Keratinocyte (primary cell): Measurements from ENCODE around the gene COQ10B. TPM values are rescaled to one million over a fixed set of nuclear protein-coding genes. Genes with fewer than 3 reads are reported as not detected.

Experiments
- DNase-seq: peaks from one replicate; pipeline ENCODE4 v3.0.0-alpha.2; 2011; ENCODE audit warnings: low read depth, missing footprints, low spot score
- FAIRE-seq: peaks from 2 replicates; lab custom pipeline; 2011; peaks lifted over from hg19 to GRCh38; lab: Jason Lieb, UNC
- H2AFZ ChIP-seq: 2 replicates; pipeline ENCODE4 v1.6.0; 2012; ENCODE audit warnings: low read length, control low read depth, inconsistent platforms; ENCODE audit not compliant: control insufficient read depth
- H3K27ac ChIP-seq: 2 replicates; pipeline ENCODE4 v1.5.1; 2011; ENCODE audit warnings: low read length; ENCODE audit not compliant: control insufficient read depth, insufficient read depth
- H3K27me3 ChIP-seq: 3 replicates; pipeline ENCODE4 v1.6.0; 2011; ENCODE audit warnings: low read length; ENCODE audit not compliant: control insufficient read depth, insufficient read depth; ENCODE audit errors: extremely low read depth
- H3K36me3 ChIP-seq, 2 experiments: 2 replicates in 1 of 2; 3 replicates in 1 of 2; pipeline ENCODE4 v1.5.1; 2011; ENCODE audit warnings: low read length in 2 of 2, mild to moderate bottlenecking in 1 of 2; ENCODE audit not compliant: control insufficient read depth in 2 of 2, insufficient read depth in 2 of 2; ENCODE audit errors: extremely low read depth in 1 of 2
- H3K4me1 ChIP-seq: 3 replicates; pipeline ENCODE4 v1.5.1; 2011; ENCODE audit warnings: low read length; ENCODE audit not compliant: control insufficient read depth, insufficient read depth; ENCODE audit errors: extremely low read depth
- H3K4me2 ChIP-seq: 3 replicates; pipeline ENCODE4 v1.6.0; 2011; ENCODE audit warnings: low read depth, low read length; ENCODE audit not compliant: control insufficient read depth, insufficient read depth; ENCODE audit errors: extremely low read depth
- H3K4me3 ChIP-seq, 3 experiments: fragments of 200-600 bp in 1 of 3; sonication (generic) in 1 of 3; 2 replicates in 2 of 3; 3 replicates in 1 of 3; pipeline ENCODE4 v1.5.1; 2011 to 2016; ENCODE audit warnings: low read length in 3 of 3, mild to moderate bottlenecking in 3 of 3, control low read depth in 2 of 3, inconsistent platforms in 1 of 3, low read depth in 1 of 3, mixed read lengths in 1 of 3, mixed run types in 1 of 3, moderate library complexity in 1 of 3; ENCODE audit not compliant: control insufficient read depth in 2 of 3, insufficient read depth in 2 of 3; ENCODE audit errors: extremely low read depth in 1 of 3
- H3K79me2 ChIP-seq: 2 replicates; pipeline ENCODE4 v1.6.0; 2012; ENCODE audit warnings: low read length; ENCODE audit not compliant: control insufficient read depth, insufficient read depth
- H3K9ac ChIP-seq: 3 replicates; pipeline ENCODE4 v1.6.0; 2011; ENCODE audit warnings: low read length; ENCODE audit not compliant: control insufficient read depth, insufficient read depth; ENCODE audit errors: extremely low read depth
- H3K9me1 ChIP-seq: 3 replicates; pipeline ENCODE4 v1.6.0; 2011; ENCODE audit warnings: low read length; ENCODE audit not compliant: control insufficient read depth, insufficient read depth; ENCODE audit errors: extremely low read depth
- H3K9me3 ChIP-seq: 2 replicates; pipeline ENCODE4 v1.5.1; 2012; ENCODE audit warnings: low read depth, low read length; ENCODE audit not compliant: control insufficient read depth
- H4K20me1 ChIP-seq: 3 replicates; pipeline ENCODE4 v1.6.0; 2011; ENCODE audit warnings: low read length; ENCODE audit not compliant: control insufficient read depth, insufficient read depth; ENCODE audit errors: extremely low read depth
- CTCF ChIP-seq, 3 experiments: IDR thresholded peaks in 1 of 3; conservative IDR thresholded peaks in 1 of 3; optimal IDR thresholded peaks in 1 of 3; 2 replicates in 2 of 3; 3 replicates in 1 of 3; pipeline versions ENCODE3 to v1.5.1; 2011; ENCODE audit warnings: low read length in 3 of 3, mild to moderate bottlenecking in 3 of 3, moderate library complexity in 2 of 3, control low read depth in 1 of 3, inconsistent platforms in 1 of 3; ENCODE audit not compliant: insufficient read depth in 2 of 3; ENCODE audit errors: extremely low read depth in 1 of 3
- EZH2 ChIP-seq: IDR thresholded peaks from one replicate; pipeline ENCODE4 v1.6.1; 2012; ENCODE audit warnings: inconsistent platforms, mild to moderate bottlenecking, low read length, moderate library complexity
- dilution Hi-C: fragments of 300-500 bp; cut with MboI; formaldehyde crosslinking; loops from one replicate; pipeline ENCODE4 v1.7.0; 2020; ENCODE audit warnings: low sequenced_read_pairs; ENCODE audit not compliant: extremely low pct_ligation_motif_present
- polyA plus RNA-seq, 5 experiments: library from polyadenylated mRNA; depleted of rRNA in 3 of 5; stranded (reverse) in 3 of 5; stranded (forward) in 1 of 5; unstranded in 1 of 5; fragments of >200 nt; gene quantifications; 1 replicate in 1 of 5; 2 replicates in 3 of 5; 3 replicates in 1 of 5; pipeline versions ENCODE4 v1.2.1 to v1.2.3, GENCODE V29; 2011 to 2012; ENCODE audit warnings: missing spikeins in 2 of 5, low read depth in 1 of 5, low replicate concordance in 1 of 5

COQ10B gene
- polyA plus RNA-seq, 1 donor (not counting 4 experiments of a cell fraction or from before 2014, with no cell fraction given), result 8.8 TPM

DNA sequence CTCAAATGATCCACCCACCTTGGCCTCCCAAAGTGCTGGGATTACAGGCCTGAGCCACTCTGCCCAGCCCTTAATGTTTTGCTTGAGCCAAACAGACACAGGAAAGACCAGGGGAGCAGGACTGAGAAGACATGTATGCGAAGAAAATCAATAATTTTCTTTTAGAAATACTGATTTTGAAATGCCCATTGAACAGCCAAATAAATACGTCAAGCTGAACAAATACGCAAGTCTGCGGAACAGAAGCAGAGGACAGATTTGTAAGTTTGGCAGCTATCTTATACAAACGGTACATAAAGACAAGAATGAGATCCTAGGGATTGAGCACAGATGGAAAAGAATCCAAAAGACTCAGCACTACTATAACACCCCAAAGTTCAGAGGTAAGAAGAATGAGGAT is 39.3 kb upstream of the COQ10B start:
- FAIRE-seq (no peak), DNase-seq (no peak)
- TF ChIP-seq EZH2 (no peak), CTCF (optimal IDR thresholded peaks at IDR 0.05 in 1 of 3, IDR thresholded peaks at IDR 0.05 in 1 of 3, conservative IDR thresholded peaks at IDR 0.05 in 1 of 3; ENCODE audit: extremely low read depth in 1 of 3, insufficient read depth in 2 of 3, low read length in 3 of 3) (no peak)
- Histone ChIP-seq H3K4me1 (no peaks in the 10 kb centered on the region), H3K27me3 (no peaks in the 10 kb centered on the region), H2AFZ (no peak overlapping the region), H3K36me3 (peaks cover 20 to 21% of the 10 kb centered on the region in 2 experiments), H3K4me2 (no peak overlapping the region), H3K4me3 (no peak overlapping the region), H3K9me1 (no peaks in the 10 kb centered on the region), H3K9me3 (no peaks in the 10 kb centered on the region), H3K9ac (no peak overlapping the region), H4K20me1 (no peaks in the 10 kb centered on the region), H3K27ac (no peak overlapping the region), H3K79me2 (peaks cover 17% of the 10 kb centered on the region)
- dilution Hi-C loops, result no loop called here

DNA sequence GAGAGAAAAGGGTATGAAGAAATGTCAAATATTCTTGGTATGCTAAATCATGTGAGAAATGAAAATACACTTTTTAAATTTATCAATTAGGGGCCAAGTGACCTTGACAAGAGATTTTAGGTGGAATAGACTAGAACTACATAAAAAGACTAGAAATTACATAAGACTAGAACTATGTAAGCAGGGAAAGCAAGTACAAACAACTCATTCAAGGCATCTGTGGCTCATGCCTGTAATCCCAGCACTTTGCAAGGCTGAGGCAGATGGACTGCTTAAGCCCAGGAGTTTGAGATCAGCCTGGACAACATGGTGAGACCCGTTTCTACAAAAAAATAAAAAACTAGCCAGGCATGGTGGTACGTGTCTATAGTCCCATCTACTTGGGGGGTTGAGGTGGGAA is 38.8 kb upstream of the COQ10B start:
- FAIRE-seq (no peak), DNase-seq (no peak)
- Histone ChIP-seq H3K4me1 (no peaks in the 10 kb centered on the region), H3K27ac (no peak overlapping the region), H3K79me2 (peaks cover 17% of the 10 kb centered on the region), H3K9me3 (no peaks in the 10 kb centered on the region), H3K4me2 (no peak overlapping the region), H3K36me3 (peaks cover 18 to 23% of the 10 kb centered on the region in 2 experiments), H2AFZ (no peak overlapping the region), H3K9me1 (no peaks in the 10 kb centered on the region), H3K9ac (no peak overlapping the region), H4K20me1 (no peaks in the 10 kb centered on the region), H3K27me3 (no peaks in the 10 kb centered on the region), H3K4me3 (no peak overlapping the region)
- dilution Hi-C loops, result no loop called here
- TF ChIP-seq CTCF (optimal IDR thresholded peaks at IDR 0.05 in 1 of 3, IDR thresholded peaks at IDR 0.05 in 1 of 3, conservative IDR thresholded peaks at IDR 0.05 in 1 of 3; ENCODE audit: extremely low read depth in 1 of 3, insufficient read depth in 2 of 3, low read length in 3 of 3), result no peak
- TF ChIP-seq EZH2, result no peak
